Gastrocnemius medialis (tissue), 4 donors: Measurements from ENCODE around the gene SPIN2A. TPM values are rescaled to one million over a fixed set of nuclear protein-coding genes. Genes with fewer than 3 reads are reported as not detected.
"Not testable (repeated sequence)": the region's sequence is repeated elsewhere in the genome, so short reads cannot be mapped to it uniquely, and the experiment has no call there.

Source experiments
- ATAC-seq, 2 donors: fragments of 150-250 bp; one replicate each; pipeline ENCODE4 v1.9.1; 2016
- DNase-seq, 2 donors: peaks; one replicate each; pipeline ENCODE4 v3.0.0-alpha.2; 2019
- H3K27ac ChIP-seq, 4 donors: fragments of 200-600 bp; sonication (generic); 1 replicate in 1 of 4; 2 replicates in 3 of 4; pipeline ENCODE4 v1.5.1; 2016 to 2018; ENCODE audit warnings: mild to moderate bottlenecking in 2 of 4, moderate library complexity in 1 of 4
- H3K27me3 ChIP-seq, 3 donors: fragments of 200-600 bp; sonication (generic) in 2 of 3; 1 replicate in 1 of 3; 2 replicates in 2 of 3; pipeline versions ENCODE4 v1.5.1 to v1.6.0; 2016 to 2019; ENCODE audit warnings: mild to moderate bottlenecking in 1 of 3, moderate library complexity in 1 of 3
- H3K36me3 ChIP-seq, 2 donors: fragments of 200-600 bp; sonication (generic) in 1 of 2; one replicate each; pipeline ENCODE4 v1.5.1; 2017 to 2018
- H3K4me1 ChIP-seq, 2 donors: fragments of 200-600 bp; sonication (generic) in 1 of 2; one replicate each; pipeline ENCODE4 v1.5.1; 2016 to 2017; ENCODE audit warnings: mild to moderate bottlenecking in 2 of 2
- H3K4me3 ChIP-seq, 4 donors: fragments of 200-600 bp; sonication (generic) in 3 of 4; 1 replicate in 1 of 4; 2 replicates in 3 of 4; pipeline ENCODE4 v1.5.1; 2016 to 2019; ENCODE audit warnings: mild to moderate bottlenecking in 2 of 4
- H3K9me3 ChIP-seq, 3 donors: fragments of 200-600 bp; sonication (generic) in 2 of 3; 1 replicate in 1 of 3; 2 replicates in 2 of 3; pipeline ENCODE4 v1.5.1; 2016 to 2019
- CTCF ChIP-seq, 5 experiments: fragments of 450-650 bp in 3 of 5; fragments of 200-600 bp in 2 of 5; sonication (generic) in 2 of 5; IDR thresholded peaks in 4 of 5; conservative IDR thresholded peaks in 1 of 5; 1 replicate in 4 of 5; 2 replicates in 1 of 5; pipeline ENCODE4 v1.5.1; 2016 to 2019; ENCODE audit warnings: antibody characterized with exemption in 5 of 5, mild to moderate bottlenecking in 3 of 5, moderate library complexity in 3 of 5
- POLR2A ChIP-seq, 2 donors: fragments of 450-650 bp; IDR thresholded peaks; one replicate each; pipeline ENCODE4 v1.6.1; 2017; ENCODE audit warnings: antibody characterized with exemption in 2 of 2, mild to moderate bottlenecking in 2 of 2, moderate library complexity in 2 of 2
- in situ Hi-C, 4 donors: fragments of 200-750 bp; cut with MboI; loops; one replicate each; pipeline versions ENCODE4 v1.15.0 to v1.8.0; 2017; ENCODE audit warnings: low sequenced_read_pairs in 4 of 4
- intact Hi-C: fragments of 100-400 bp; cut with DNase I; formaldehyde crosslinking; loops from one replicate; pipeline ENCODE4 v1.15.1; 2023; ENCODE audit warnings: low total_unique reads
- total RNA-seq, 4 donors: library from RNA; depleted of rRNA; stranded (reverse); fragments of >200 nt; gene quantifications; one replicate each; pipeline versions ENCODE4 v1.1.0 to v1.2.3, GENCODE V29; 2016

The SPIN2A gene
- total RNA-seq, 4 donors from 2014 or later = not detected

DNA sequence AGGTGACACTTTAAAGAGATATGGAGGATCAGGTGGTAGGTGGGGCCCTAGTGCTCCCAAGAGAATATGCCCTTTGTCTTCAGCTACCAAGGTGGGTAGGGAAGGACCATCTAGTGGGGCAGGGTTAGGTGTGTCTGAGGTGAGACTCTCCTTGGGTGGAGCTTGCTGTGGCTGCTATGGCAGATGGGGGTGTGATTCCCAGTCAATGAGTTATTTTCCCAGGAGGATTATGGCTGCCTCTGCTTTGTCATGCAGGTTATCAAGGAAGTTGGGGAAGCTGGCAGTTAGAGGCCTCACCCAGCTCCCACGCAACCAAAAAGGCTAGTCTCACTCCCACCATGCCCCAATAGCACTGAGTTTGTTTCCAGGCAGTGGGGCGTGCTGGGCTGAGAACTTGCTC, 18.0 kb upstream of the SPIN2A start:
- no peaks in the 10 kb centered on the region for H3K36me3 ChIP-seq
- ATAC-seq (no peak), DNase-seq (no peak)
- no peaks in the 10 kb centered on the region for H3K4me1 ChIP-seq
- no peak overlapping the region for H3K4me3 ChIP-seq
- no peaks in the 10 kb centered on the region for H3K9me3 ChIP-seq
- intact Hi-C loops = no loop called here
- no peak overlapping the region for H3K27ac ChIP-seq
- TF ChIP-seq CTCF (IDR thresholded peaks at IDR 0.05 in 4 of 5, conservative IDR thresholded peaks at IDR 0.05 in 1 of 5) = no peak
- TF ChIP-seq POLR2A (IDR thresholded peaks at IDR 0.05) = no peak
- no peaks in the 10 kb centered on the region for H3K27me3 ChIP-seq
- in situ Hi-C loops = no loop called here

- H3K4me1 ChIP-seq, H3K27ac ChIP-seq, H3K4me3 ChIP-seq, in situ Hi-C loops, ATAC-seq, H3K27me3 ChIP-seq, intact Hi-C loops, H3K36me3 ChIP-seq, H3K9me3 ChIP-seq, DNase-seq: not testable (repeated sequence)
Observed at GRCh38 chrX:57152222-57152621, 15.0 kb upstream of the SPIN2A start.

GRCh38 chrX:57138674-57139073, 1.5 kb upstream of the SPIN2A start:
- no peak overlapping the region for H3K4me3 ChIP-seq
- H3K9me3 ChIP-seq = no peaks in the 10 kb centered on the region
- H3K4me1 ChIP-seq = no peaks in the 10 kb centered on the region
- H3K36me3 ChIP-seq = no peaks in the 10 kb centered on the region
- no peak overlapping the region for H3K27ac ChIP-seq
- in situ Hi-C loops = no loop called here
- TF ChIP-seq CTCF (IDR thresholded peaks at IDR 0.05 in 4 of 5, conservative IDR thresholded peaks at IDR 0.05 in 1 of 5) = no peak
- TF ChIP-seq POLR2A (IDR thresholded peaks at IDR 0.05) = no peak
- intact Hi-C loops = no loop called here
- ATAC-seq (no peak), DNase-seq (no peak)
- no peaks in the 10 kb centered on the region for H3K27me3 ChIP-seq

DNA sequence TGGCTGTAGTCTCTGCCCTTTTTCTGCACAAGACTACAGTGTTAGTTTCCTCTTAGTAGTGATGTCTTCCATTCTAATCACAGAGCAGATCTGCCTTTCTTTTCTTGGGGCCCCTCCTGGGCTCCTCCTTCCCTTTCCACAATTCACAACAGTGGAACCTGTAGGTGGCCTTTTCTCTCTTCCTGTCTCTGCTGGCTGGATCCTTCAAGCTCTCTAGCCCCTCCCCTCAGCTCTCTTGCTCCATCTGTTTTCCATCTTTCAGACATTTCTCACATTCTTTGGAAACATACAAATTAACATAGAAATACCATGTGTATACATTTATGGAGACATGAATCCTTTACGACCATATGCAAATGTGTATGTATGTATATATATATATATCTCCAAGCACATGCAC, 304 bp upstream of the SPIN2A start:
- intact Hi-C loops (no loop called here), in situ Hi-C loops (no loop called here)
- Histone ChIP-seq H3K4me1 (no peaks in the 10 kb centered on the region), H3K27me3 (no peaks in the 10 kb centered on the region), H3K27ac (no peak overlapping the region), H3K9me3 (no peaks in the 10 kb centered on the region), H3K4me3 (peak overlapping the region in 2 of 4 donors; percentile 9 to 23), H3K36me3 (no peaks in the 10 kb centered on the region)
- ATAC-seq (no peak), DNase-seq (no peak)
- TF ChIP-seq CTCF (IDR thresholded peaks at IDR 0.05 in 4 of 5, conservative IDR thresholded peaks at IDR 0.05 in 1 of 5) (no peak), POLR2A (IDR thresholded peaks at IDR 0.05) (no peak)

- H3K27ac ChIP-seq, DNase-seq, H3K4me1 ChIP-seq, intact Hi-C loops, H3K9me3 ChIP-seq, H3K27me3 ChIP-seq, H3K36me3 ChIP-seq, ATAC-seq, in situ Hi-C loops, H3K4me3 ChIP-seq: not testable (repeated sequence)
Observed at GRCh38 chrX:57136589-57136988, 608 bp downstream of the SPIN2A start.

GRCh38 chrX:57135287-57135686, 1.9 kb downstream of the SPIN2A start:
- in situ Hi-C loops = no loop called here
- intact Hi-C loops = no loop called here

More at GRCh38 chrX:57135287-57135686, 1.9 kb downstream of the SPIN2A start:
- TF ChIP-seq CTCF (IDR thresholded peaks at IDR 0.05 in 4 of 5, conservative IDR thresholded peaks at IDR 0.05 in 1 of 5) = no peak
- TF ChIP-seq POLR2A (IDR thresholded peaks at IDR 0.05) = no peak
- Histone ChIP-seq H3K4me1 (no peaks in the 10 kb centered on the region), H3K4me3 (no peak overlapping the region), H3K9me3 (no peaks in the 10 kb centered on the region), H3K27me3 (no peaks in the 10 kb centered on the region), H3K36me3 (no peaks in the 10 kb centered on the region), H3K27ac (no peak overlapping the region)
- ATAC-seq = no peak
- no peak for DNase-seq
